K562 (cell line): ENCODE measurements around the gene METAP1D. TPM values are rescaled to one million over a fixed set of nuclear protein-coding genes. Genes with fewer than 3 reads are reported as not detected.

Source experiments
- COPS2 ChIP-seq: fragments of 450-650 bp; conservative IDR thresholded peaks from 2 replicates; pipeline ENCODE4 v1.6.1; 2016; ENCODE audit warnings: mild to moderate bottlenecking, moderate library complexity
- IFI16 ChIP-seq: fragments of 250-450 bp; sonication (Bioruptor Pico); IDR thresholded peaks from 2 replicates; pipeline ENCODE4 v2.1.2; 2022; ENCODE audit warnings: mild to moderate bottlenecking, inconsistent platforms
- ILK ChIP-seq: fragments of 450-650 bp; IDR thresholded peaks from 2 replicates; pipeline ENCODE4 v1.6.1; 2016; ENCODE audit warnings: missing genetic modification characterization, low read depth, mild to moderate bottlenecking, missing compliant biosample characterization, moderate library complexity, borderline replicate concordance
- NBN ChIP-seq: fragments of 450-650 bp; IDR thresholded peaks from 2 replicates; pipeline ENCODE4 v1.6.1; 2016; ENCODE audit warnings: low read depth, mild to moderate bottlenecking
- NR2F6 ChIP-seq: fragments of 450-650 bp; formaldehyde crosslinking; IDR thresholded peaks from 2 replicates; pipeline ENCODE4 v1.4.0; 2020; ENCODE audit warnings: mild to moderate bottlenecking
- RAD51 ChIP-seq: fragments of 450-650 bp; IDR thresholded peaks from 2 replicates; pipeline ENCODE4 v1.7.1; 2016; ENCODE audit warnings: low read depth, mild to moderate bottlenecking, borderline replicate concordance
- RHOXF2B ChIP-seq: fragments of 250-450 bp; sonication (Bioruptor Pico); conservative IDR thresholded peaks from 2 replicates; pipeline ENCODE4 v1.5.1; 2021
- TBL1XR1 ChIP-seq, 2 experiments: IDR thresholded peaks; 2 replicates each; pipeline ENCODE4 v1.6.1; 2012; ENCODE audit warnings: improper control_type of control experiment in 2 of 2, low read length in 2 of 2, mild to moderate bottlenecking in 1 of 2
- TCF3 ChIP-seq: sonication (generic); formaldehyde crosslinking; IDR thresholded peaks from 2 replicates; pipeline ENCODE4 v1.4.0; 2020; ENCODE audit warnings: mild to moderate bottlenecking, missing genetic modification reagents
- TCFL5 ChIP-seq: fragments of 250-450 bp; sonication (Bioruptor Pico); conservative IDR thresholded peaks from 2 replicates; pipeline ENCODE4 v1.6.1; 2021; ENCODE audit warnings: mild to moderate bottlenecking, moderate library complexity, matching md5 sums
- ZNF212 ChIP-seq: fragments of 450-650 bp; formaldehyde crosslinking; IDR thresholded peaks from 2 replicates; pipeline ENCODE4 v1.4.0; 2020; ENCODE audit warnings: mild to moderate bottlenecking
- polyA plus RNA-seq, 8 experiments: library from polyadenylated mRNA; depleted of rRNA in 4 of 8; stranded (reverse) in 5 of 8; unstranded in 3 of 8; fragments of >200 nt; fragmentation: Nextera tagmentation in 2 of 8; fragmentation: Illumina TruSeq in 1 of 8; extraction: Ambion mirVana in 2 of 8; extraction: Trizol in 1 of 8; gene quantifications; 2 replicates each; pipeline versions ENCODE4 v1.2.1 to v1.2.3, GENCODE V29; 2011 to 2014; ENCODE audit warnings: inconsistent platforms in 1 of 8, missing spikeins in 1 of 8
- total RNA-seq, 7 experiments: library from RNA; depleted of rRNA in 6 of 7; stranded (reverse); fragments of >200 nt in 6 of 7; fragmentation: Illumina TruSeq in 2 of 7; extraction: Trizol in 2 of 7; gene quantifications; 2 replicates each; pipeline versions ENCODE4 v1.2.1 to v1.2.3, GENCODE V29; 2011 to 2021; ENCODE audit warnings: low replicate concordance in 1 of 7
- TF ChIP-seq, protein P1 (sequence below), 2 experiments: fragments of 200-800 bp in 1 of 2; sonication (Bioruptor generic) in 1 of 2; sonication (generic) in 1 of 2; formaldehyde crosslinking in 1 of 2; IDR thresholded peaks in 1 of 2; conservative IDR thresholded peaks in 1 of 2; 2 replicates each; pipeline versions ENCODE4 v1.5.0 to v1.6.1; 2016 to 2020; ENCODE audit warnings: missing compliant biosample characterization in 1 of 2, missing genetic modification characterization in 1 of 2, missing genetic modification reagents in 1 of 2
- TF ChIP-seq, protein P2 (sequence below): fragments of 250-450 bp; sonication (Bioruptor Pico); IDR thresholded peaks from 2 replicates; pipeline ENCODE4 v1.4.0; 2020; ENCODE audit warnings: mild to moderate bottlenecking, moderate library complexity, borderline replicate concordance
- TF ChIP-seq, protein P3 (sequence below): fragments of 450-650 bp; formaldehyde crosslinking; IDR thresholded peaks from 2 replicates; pipeline ENCODE4 v1.4.0; 2022; ENCODE audit warnings: missing genetic modification characterization
- TF ChIP-seq, protein P4 (sequence below): fragments of 450-650 bp; IDR thresholded peaks from 2 replicates; pipeline ENCODE4 v1.6.1; 2017; ENCODE audit warnings: mild to moderate bottlenecking, moderate library complexity
- TF ChIP-seq, protein P5 (sequence below): sonication (generic); formaldehyde crosslinking; IDR thresholded peaks from 2 replicates; pipeline ENCODE4 v1.8.1; 2022; ENCODE audit warnings: missing genetic modification reagents
- TF ChIP-seq, protein P6 (sequence below): fragments of 250-450 bp; sonication (Bioruptor Pico); IDR thresholded peaks from 2 replicates; pipeline ENCODE4 v1.8.0; 2021; ENCODE audit warnings: moderate library complexity, mild to moderate bottlenecking, inconsistent platforms

Gene METAP1D
- total and polyA plus RNA-seq, 9 of the 15 experiments (the other 6 are each of a cell fraction or from before 2014, with no cell fraction given): 8.0 to 23.4 (median 15.7) TPM

DNA sequence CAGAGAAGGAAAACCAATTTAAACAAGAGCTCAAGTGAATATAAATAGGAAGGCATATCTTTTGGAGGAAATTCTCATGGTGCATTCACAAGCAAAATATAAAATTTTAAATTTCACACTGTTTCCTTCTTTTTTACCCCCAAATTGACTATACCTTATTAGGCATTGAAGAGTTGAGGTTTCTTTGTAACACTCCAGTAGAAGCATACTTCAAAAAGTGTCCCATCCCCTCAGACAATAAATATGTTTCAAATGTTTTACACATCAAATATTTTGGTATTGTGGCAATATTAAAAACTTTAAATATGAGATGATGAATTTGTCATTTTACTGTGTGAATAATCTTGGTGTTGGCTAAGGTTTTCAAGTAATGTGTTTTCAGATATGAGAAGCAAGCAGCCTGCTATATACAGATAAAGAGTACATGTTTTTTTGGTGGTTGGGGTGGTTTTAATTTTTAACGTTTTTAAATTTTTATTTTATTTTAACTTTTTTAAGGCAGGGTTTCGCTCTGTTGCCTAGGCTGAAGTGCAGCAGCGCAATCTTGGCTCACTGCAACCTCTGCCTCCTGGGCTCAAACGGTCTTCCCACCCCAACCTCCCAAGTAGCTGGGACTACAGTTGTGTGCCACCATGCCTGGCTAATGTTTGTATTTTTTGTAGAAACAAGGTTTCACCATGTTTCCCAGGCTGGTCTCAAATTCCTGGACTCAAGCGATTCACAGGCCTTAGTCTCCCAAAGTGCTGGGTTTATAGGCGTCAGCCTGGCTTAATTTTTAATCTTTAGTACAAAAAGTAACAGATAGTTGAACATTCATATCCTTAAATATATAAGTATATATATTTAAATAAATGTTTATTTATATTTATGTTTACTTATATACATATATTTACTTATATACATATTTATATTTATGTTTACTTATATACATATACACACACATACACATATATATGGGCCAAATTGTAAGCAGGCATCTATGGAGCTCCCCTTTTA lies 49.1 kb downstream of the METAP1D start (continued):
- TF ChIP-seq, protein P1, sequence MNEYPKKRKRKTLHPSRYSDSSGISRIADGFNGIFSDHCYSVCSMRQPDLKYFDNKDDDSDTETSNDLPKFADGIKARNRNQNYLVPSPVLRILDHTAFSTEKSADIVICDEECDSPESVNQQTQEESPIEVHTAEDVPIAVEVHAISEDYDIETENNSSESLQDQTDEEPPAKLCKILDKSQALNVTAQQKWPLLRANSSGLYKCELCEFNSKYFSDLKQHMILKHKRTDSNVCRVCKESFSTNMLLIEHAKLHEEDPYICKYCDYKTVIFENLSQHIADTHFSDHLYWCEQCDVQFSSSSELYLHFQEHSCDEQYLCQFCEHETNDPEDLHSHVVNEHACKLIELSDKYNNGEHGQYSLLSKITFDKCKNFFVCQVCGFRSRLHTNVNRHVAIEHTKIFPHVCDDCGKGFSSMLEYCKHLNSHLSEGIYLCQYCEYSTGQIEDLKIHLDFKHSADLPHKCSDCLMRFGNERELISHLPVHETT (CRISPR knock-in tag; conservative IDR thresholded peaks at IDR 0.05 in 1 of 2, IDR thresholded peaks at IDR 0.05 in 1 of 2): peak in 1 of 2 experiments; percentile 44; a peak in 2 of 4 replicates
- TF ChIP-seq, protein P2, sequence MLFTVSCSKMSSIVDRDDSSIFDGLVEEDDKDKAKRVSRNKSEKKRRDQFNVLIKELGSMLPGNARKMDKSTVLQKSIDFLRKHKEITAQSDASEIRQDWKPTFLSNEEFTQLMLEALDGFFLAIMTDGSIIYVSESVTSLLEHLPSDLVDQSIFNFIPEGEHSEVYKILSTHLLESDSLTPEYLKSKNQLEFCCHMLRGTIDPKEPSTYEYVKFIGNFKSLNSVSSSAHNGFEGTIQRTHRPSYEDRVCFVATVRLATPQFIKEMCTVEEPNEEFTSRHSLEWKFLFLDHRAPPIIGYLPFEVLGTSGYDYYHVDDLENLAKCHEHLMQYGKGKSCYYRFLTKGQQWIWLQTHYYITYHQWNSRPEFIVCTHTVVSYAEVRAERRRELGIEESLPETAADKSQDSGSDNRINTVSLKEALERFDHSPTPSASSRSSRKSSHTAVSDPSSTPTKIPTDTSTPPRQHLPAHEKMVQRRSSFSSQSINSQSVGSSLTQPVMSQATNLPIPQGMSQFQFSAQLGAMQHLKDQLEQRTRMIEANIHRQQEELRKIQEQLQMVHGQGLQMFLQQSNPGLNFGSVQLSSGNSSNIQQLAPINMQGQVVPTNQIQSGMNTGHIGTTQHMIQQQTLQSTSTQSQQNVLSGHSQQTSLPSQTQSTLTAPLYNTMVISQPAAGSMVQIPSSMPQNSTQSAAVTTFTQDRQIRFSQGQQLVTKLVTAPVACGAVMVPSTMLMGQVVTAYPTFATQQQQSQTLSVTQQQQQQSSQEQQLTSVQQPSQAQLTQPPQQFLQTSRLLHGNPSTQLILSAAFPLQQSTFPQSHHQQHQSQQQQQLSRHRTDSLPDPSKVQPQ: no peak
- TF ChIP-seq TCF3 (CRISPR knock-in tag): peak; percentile 85
- peak; percentile 64; the same call in 1 of the 2 replicates for TF ChIP-seq TCFL5 (CRISPR knock-in tag)
- TF ChIP-seq TBL1XR1 (IDR thresholded peaks at IDR 0.05; ENCODE audit: low read length in 2 of 2): no peak
- TF ChIP-seq ILK (tag): no peak
- TF ChIP-seq, protein P3, sequence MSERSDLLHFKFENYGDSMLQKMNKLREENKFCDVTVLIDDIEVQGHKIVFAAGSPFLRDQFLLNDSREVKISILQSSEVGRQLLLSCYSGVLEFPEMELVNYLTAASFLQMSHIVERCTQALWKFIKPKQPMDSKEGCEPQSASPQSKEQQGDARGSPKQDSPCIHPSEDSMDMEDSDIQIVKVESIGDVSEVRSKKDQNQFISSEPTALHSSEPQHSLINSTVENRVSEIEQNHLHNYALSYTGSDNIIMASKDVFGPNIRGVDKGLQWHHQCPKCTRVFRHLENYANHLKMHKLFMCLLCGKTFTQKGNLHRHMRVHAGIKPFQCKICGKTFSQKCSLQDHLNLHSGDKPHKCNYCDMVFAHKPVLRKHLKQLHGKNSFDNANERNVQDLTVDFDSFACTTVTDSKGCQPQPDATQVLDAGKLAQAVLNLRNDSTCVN (CRISPR knock-in tag): no peak
- no peak for TF ChIP-seq IFI16 (CRISPR knock-in tag)
- TF ChIP-seq RHOXF2B (CRISPR knock-in tag): no peak
- TF ChIP-seq NR2F6 (CRISPR knock-in tag): no peak
- TF ChIP-seq, protein P4, sequence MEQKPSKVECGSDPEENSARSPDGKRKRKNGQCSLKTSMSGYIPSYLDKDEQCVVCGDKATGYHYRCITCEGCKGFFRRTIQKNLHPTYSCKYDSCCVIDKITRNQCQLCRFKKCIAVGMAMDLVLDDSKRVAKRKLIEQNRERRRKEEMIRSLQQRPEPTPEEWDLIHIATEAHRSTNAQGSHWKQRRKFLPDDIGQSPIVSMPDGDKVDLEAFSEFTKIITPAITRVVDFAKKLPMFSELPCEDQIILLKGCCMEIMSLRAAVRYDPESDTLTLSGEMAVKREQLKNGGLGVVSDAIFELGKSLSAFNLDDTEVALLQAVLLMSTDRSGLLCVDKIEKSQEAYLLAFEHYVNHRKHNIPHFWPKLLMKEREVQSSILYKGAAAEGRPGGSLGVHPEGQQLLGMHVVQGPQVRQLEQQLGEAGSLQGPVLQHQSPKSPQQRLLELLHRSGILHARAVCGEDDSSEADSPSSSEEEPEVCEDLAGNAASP: no peak
- TF ChIP-seq ZNF212 (CRISPR knock-in tag): no peak
- TF ChIP-seq, protein P5, sequence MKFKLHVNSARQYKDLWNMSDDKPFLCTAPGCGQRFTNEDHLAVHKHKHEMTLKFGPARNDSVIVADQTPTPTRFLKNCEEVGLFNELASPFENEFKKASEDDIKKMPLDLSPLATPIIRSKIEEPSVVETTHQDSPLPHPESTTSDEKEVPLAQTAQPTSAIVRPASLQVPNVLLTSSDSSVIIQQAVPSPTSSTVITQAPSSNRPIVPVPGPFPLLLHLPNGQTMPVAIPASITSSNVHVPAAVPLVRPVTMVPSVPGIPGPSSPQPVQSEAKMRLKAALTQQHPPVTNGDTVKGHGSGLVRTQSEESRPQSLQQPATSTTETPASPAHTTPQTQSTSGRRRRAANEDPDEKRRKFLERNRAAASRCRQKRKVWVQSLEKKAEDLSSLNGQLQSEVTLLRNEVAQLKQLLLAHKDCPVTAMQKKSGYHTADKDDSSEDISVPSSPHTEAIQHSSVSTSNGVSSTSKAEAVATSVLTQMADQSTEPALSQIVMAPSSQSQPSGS (CRISPR knock-in tag): no peak
- no peak for TF ChIP-seq COPS2
- TF ChIP-seq NBN: no peak
- TF ChIP-seq, protein P6, sequence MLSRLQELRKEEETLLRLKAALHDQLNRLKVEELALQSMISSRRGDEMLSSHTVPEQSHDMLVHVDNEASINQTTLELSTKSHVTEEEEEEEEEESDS (CRISPR knock-in tag): no peak
- TF ChIP-seq RAD51: no peak
